ENCODE results near the gene CHERP.

DNA sequence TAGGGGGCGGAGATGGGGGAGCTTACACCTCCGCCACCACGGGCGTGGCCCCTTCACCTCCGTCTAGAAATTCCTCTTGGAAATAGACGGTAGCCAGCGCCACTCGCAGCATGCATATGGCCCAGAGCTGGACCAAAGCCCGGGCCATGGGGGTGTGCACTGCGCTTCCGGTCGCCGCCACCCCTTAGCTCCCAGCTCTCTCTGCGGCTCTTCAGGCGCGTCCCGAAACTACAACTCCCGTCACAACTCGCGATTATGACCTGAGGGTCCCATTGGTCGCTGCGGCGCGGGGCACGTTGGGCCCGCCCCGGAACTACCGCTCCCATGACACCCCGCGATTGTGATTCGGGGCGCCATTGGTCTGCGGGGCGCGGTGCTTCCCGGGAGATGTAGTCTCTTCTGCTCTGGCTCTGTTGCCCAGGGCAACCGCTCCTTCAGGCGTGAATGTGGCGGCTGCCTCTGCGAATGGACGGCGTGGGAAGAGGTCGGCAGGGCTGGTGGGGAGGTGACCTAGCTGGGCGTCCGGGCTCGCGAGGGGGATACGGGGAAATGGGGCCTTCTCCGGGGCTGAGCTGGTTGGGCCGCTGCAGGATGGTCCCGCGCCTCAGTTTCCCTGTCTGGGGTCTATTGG is 46.1 kb downstream of the CHERP start, which contains the start of the genes C19orf44 and CALR3:
- TF ChIP-seq SP1 (IDR thresholded peaks at IDR 0.05) (no peak), L3MBTL2 (conservative IDR thresholded peaks at IDR 0.05) (peak; percentile 69), TARDBP (IDR thresholded peaks at IDR 0.05) (no peak), ARNT (IDR thresholded peaks at IDR 0.05) (no peak), NFRKB (IDR thresholded peaks at IDR 0.05) (no peak), ELF4 (IDR thresholded peaks at IDR 0.05) (peak; percentile 98), LEF1 (IDR thresholded peaks at IDR 0.05; ENCODE audit: borderline replicate concordance) (no peak), BHLHE40 (IDR thresholded peaks at IDR 0.05; ENCODE audit: borderline replicate concordance) (no peak), FOXM1 (IDR thresholded peaks at IDR 0.05; ENCODE audit: borderline replicate concordance) (no peak), SUZ12 (IDR thresholded peaks at IDR 0.05) (peak; percentile 93), HDGF (IDR thresholded peaks at IDR 0.05; ENCODE audit: borderline replicate concordance) (no peak)
